Right lobe of liver (tissue), 4 donors: ENCODE results near the gene MAGIX.

Experiments
- POLR2A ChIP-seq: fragments of 450-650 bp; IDR thresholded peaks from one replicate; pipeline ENCODE4 v1.6.1; 2017; ENCODE audit warnings: antibody characterized with exemption, mild to moderate bottlenecking
- TF ChIP-seq, protein P1 (sequence below), 4 donors: fragments of 200-600 bp in 3 of 4; fragments of 450-650 bp in 1 of 4; IDR thresholded peaks; one replicate each; pipeline versions ENCODE4 v1.5.1 to v1.8.0; 2016 to 2022; ENCODE audit warnings: antibody characterized with exemption in 4 of 4, mild to moderate bottlenecking in 2 of 4
- donor health status: DM: no; HTN: no; CAD: no.
- donor health status: DM: no; HTN: no; CAD: no.
- donor health status: DM: no; HTN: yes; CAD: no.

DNA sequence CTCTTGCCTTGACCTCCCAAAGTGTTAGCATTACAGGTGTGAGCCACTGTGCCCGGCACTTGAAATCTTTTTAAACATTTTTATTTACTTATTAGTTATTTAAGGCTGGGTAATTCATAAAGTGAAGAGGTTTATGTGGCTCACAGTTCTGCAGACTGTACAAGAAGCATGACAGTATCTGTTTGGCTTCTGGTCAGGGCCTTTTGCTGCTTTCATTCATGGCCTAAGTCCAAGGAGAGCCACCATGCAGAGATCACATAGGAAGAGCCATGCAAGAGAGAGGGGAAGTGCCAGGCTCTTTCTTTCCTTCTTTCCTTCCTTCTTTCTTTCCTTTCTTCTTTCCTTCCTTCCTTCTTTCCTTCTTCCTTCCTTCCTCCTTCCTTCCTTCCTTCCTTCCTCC is 28.8 kb upstream of the MAGIX start:
- TF ChIP-seq, protein P1, sequence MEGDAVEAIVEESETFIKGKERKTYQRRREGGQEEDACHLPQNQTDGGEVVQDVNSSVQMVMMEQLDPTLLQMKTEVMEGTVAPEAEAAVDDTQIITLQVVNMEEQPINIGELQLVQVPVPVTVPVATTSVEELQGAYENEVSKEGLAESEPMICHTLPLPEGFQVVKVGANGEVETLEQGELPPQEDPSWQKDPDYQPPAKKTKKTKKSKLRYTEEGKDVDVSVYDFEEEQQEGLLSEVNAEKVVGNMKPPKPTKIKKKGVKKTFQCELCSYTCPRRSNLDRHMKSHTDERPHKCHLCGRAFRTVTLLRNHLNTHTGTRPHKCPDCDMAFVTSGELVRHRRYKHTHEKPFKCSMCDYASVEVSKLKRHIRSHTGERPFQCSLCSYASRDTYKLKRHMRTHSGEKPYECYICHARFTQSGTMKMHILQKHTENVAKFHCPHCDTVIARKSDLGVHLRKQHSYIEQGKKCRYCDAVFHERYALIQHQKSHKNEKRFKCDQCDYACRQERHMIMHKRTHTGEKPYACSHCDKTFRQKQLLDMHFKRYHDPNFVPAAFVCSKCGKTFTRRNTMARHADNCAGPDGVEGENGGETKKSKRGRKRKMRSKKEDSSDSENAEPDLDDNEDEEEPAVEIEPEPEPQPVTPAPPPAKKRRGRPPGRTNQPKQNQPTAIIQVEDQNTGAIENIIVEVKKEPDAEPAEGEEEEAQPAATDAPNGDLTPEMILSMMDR (IDR thresholded peaks at IDR 0.05) = no peak
- TF ChIP-seq POLR2A = no peak
